HCT116 (cell line): ENCODE data around the gene ARL8B.
"Not testable (repeated sequence)": the region's sequence is repeated elsewhere in the genome, so short reads cannot be mapped to it uniquely, and the experiment has no call there.

ENCODE experiments used
- JUND ChIP-seq: IDR thresholded peaks from 2 replicates; pipeline ENCODE4 v1.6.1; 2012
- POLR2AphosphoS5 ChIP-seq: IDR thresholded peaks from 2 replicates; pipeline ENCODE4 v1.6.1; 2011; ENCODE audit warnings: mild to moderate bottlenecking, low read depth, low read length, moderate library complexity

DNA sequence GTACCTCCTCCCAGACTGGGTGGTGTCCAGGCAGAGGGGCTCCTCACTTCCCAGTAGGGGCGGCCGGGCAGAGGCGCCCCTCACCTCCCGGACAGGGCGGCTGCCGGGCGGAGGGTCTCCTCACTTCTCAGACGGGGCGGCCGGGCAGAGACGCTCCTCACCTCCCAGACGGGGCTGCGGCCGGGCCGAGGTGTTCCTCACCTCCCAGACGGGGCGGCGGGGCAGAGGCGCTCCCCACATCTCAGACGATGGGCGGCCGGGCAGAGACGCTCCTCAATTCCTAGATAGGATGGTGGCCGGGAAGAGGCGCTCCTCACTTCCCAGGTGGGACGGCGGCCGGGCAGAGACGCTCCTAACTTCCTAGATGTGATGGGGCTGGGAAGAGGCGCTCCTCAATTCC is 8.4 kb upstream of the ARL8B start:
- TF ChIP-seq JUND, POLR2AphosphoS5: not testable (repeated sequence)
